Hypothalamus (tissue), 51 donors: ENCODE measurements around the gene TRABD2B.

Experiments
- DNase-seq, 51 donors: peaks; one replicate each; lab custom pipeline; 2025; lab: John Stamatoyannopoulos, UW

Gene TRABD2B

DNA sequence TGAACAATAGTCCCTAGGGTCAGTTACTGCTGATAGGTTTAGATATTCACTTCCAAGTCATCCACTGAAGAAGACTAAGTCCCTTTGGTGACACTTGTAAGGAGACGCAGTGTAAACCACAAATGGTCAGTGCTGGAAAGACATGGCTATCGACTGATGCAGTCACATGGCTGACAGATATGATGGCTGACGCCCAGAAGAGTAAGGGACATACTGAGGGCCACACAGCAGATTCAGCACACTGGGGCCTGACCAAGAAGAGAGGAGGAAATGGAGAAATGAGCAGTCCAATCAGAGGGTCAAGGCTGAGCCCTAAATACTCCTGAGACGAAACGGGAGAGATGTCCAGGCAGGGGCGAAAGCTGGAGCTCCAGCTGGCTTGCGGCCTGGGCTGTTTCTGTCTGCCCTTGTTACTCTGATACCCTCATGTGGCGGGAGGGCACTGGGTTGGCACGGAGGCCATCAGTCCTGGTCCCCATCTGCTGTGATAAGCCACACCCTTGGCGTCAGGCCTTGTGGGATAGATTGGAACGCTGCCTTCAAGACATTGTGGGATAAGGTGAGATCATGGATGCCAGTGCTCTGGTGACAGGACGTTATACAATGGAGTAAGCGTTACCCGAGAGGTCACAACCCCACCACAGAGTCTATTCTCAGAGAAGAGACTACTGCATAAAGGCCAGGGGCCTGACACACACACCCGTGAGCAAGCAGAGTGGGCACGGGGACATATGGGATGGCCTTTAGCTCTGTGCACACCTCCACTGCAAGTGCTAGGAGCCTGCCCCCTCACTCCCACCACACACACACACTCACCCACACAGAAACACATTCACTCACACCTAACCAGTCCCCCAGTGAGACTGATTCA, 158.4 kb downstream of the TRABD2B start:
- DNase-seq: no peak

GRCh38 chr1:47837866-47838561, 159.2 kb downstream of the TRABD2B start:
- DNase-seq: no peak

DNA sequence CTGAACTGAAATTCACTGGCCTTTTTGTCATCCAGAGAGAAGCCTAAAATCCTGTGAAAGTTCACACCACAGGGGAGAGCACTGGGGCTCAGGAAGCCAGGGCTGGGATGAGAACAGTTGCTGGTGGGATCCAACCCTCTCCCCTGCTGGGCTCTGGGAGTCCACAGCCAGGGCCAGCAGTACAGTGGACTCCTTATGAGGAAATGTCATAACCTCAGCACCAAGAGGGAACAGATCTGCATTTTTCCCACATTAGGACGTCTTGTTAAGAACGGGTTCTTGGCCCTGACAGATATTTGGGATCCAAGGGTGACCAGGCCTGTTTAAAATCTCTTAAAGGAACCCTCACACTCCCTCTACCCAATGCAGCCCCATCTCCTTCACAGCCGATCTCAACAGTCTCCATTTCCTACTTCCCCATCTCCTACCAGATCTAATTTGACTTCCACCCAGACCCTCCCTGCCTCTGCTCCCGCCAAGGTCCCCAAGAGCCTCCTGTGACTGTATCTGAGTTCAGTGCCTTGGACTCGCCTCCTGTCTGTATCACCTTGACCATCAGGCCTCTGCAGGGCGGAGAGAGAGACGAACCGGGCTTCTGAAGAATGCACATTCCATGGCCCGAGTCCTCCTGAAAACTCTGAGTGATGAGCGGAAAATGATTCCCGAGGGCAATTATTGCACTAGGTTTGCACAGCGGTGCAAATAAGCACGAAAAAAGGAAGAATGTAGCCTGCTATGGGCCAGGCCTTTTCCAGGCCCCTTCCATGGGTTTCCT, 159.9 kb downstream of the TRABD2B start:
- no peak for DNase-seq

DNA sequence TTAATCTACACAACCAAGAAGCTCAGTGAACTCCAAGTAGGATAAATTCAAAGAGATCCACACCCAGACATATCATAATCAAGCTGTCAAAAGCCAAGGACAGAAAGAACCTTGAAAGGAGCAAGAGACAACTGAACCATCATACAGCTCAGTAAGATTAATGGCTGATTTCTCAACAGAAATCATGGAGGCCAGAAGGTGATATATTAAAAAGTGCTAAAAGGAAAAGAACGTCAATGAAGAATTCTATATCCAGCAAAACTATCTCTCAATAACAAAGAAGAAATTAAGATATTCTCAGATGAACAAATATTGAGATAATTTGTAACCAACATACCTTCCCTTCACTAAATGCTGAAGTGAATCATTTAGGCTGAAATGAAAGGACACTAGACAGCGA, 161.8 kb downstream of the TRABD2B start:
- DNase-seq: no peak

DNA sequence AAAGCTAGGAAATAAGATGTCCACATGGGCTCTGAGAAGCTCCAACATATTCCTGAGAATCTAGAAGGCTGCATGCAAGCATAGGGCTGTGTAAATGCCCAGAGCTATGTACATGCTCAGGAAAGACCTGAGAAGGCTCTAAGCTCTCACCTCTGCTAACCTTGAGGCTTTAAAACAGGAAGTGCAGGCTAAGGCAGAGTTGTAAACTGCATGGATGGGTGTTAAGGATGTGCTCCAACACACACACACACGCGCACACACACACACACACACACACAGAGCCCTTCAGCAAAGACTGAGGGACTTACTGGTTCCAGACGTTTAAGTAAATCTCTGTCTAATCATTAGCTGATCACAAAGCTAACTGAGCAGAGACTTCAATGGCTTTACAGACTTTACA, 162.9 kb downstream of the TRABD2B start:
- no peak for DNase-seq

DNA sequence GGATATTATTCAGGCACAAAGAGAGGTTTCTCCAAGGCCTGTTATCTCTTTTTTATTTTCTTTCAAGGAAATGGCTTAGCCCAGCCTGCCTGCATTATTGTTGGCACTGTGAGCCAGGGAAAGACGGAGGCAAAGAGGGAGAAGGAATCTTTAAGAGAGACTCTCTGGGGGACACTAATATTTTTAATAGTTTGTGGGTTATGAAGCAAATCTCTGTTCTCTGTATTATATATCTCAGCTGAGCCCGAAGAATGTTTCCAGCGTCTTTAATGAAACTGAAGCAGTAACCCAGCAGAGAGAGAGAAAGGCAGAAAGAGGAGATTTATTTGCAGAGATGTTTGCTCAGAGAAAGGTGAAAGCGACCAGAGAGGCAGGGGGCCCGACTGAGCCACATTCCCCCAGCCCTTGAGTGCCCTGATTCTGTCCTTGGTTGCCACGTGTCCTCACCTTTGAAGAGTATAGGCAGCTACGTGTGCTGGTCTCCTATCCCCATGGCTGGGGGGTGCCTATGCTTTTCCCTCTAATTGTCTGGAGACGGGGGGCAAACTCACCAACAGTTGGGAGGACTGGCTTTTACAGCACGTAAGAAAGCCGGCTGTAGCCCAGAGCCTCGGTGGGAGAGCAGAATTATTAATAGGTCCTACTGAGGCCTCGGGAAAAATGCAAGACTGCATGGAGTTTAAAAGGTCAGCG, 166.4 kb downstream of the TRABD2B start:
- no peak for DNase-seq

DNA sequence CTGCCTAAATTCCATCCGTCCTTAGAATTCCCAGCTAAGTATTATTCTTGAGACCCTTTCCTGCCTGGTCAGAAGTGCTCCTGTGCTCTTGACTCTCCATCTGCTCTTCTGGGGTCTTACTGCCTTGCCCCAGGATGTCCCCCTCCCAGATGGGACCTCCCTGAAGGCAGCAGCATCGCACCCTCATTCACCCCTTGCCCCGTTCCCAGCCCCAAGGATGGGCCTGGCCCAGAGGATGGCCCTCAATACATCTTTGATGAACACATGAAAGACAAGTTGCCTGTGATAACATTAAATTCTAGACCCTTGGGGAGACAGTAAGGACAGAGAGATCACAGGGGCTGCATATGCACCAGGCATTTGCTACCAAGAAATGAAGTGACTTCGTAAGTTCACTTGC, 167.2 kb downstream of the TRABD2B start:
- DNase-seq: no peak

DNA sequence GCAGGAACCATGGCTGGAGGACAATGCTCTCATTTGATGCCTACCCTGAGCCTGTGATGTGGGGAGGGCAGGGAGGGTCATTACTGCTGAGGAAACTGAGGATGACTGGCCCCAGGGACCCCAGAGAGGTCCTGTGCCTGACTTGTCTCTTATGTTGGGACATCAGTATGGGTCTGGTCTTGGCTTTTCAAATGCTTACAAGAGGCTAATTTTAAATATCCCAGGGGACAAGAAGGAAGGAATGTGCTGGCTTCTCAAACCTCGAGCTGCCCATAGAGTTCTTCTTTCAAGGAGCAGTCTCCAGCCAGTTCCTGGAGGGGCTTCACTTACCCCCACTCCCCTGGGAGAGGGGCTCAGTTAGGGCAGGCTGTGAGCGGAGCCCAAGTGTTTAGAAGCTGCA, 168.2 kb downstream of the TRABD2B start:
- no peak for DNase-seq

GRCh38 chr1:47827109-47827508, 170.1 kb downstream of the TRABD2B start:
- no peak for DNase-seq

GRCh38 chr1:47824716-47825115, 172.5 kb downstream of the TRABD2B start:
- DNase-seq: no peak

- no peak for DNase-seq
These were observed 172.9 kb downstream of the TRABD2B start for GRCh38 chr1:47824297-47824696.

DNA sequence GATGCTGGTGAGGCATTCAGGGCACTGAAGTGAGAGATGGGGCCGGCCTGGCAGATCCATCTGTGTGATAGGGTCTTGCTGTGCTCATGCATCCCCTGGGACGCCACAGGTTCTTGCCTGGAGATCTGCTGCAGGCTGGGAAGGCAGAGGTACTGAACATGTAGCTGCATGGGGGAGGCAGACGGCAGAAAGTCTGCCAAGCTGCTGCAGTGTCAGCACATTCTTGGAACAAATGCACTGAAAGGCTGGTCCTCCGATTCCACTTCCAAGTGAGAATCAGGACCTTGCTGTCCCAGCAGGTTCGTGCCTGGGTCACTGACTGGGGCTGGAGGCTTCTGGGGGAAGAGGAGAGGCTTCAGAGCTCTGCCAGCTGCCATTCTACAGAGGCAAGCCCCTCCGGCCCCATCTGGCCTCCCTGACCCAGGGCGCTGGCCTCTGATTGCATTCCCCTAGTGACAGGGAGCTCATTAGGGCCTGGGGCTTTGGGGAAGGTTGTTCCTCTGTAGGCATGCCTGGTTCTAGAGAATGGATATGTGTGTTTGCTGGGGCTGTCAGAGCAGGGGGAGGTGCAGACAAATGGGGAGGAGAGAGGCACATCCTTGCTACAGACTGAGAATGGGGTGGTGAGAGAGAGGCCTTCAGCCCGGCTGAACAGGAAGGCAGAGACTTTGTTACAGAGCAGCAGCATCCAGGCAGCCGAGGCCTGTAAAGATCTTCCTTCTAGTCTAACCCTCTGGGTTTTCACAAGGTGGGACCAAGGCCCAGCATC, 174.0 kb downstream of the TRABD2B start:
- no peak for DNase-seq

DNA sequence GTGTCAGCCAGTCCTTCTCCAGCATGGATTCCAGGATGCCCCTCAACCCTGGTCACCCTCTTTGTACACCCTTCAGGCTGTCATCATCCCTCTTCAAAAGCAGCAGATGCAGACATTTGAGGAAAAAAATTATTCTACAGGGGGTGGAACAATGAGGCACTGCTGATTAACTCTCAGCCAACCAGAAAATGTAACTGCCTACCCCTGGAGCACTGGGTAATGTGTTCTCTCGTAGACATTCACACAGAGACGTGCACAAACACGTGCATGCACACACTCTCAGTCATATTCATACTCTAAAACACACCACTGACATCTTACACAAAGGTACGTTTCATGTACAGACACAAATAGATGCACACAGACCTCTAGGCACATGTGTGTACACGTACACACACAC, 175.4 kb downstream of the TRABD2B start:
- DNase-seq: no peak

DNA sequence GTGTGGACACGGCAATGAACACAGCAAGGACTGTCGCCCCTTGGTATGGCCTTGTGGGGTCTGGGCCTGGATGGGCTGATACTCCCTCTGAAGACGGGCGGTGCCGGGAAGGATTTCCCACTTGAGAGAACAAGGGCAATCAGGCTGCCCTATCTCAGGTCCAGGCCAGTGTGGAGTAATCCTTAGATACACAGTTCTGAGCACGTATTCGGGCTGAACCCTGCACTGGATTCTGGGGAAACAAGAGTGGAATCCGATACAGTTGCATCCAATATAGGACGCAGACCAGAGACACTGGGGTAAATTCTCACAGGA, 177.7 kb downstream of the TRABD2B start:
- no peak for DNase-seq

GRCh38 chr1:47818682-47819573, 178.3 kb downstream of the TRABD2B start:
- DNase-seq: no peak

- no peak for DNase-seq
These were observed 179.3 kb downstream of the TRABD2B start for GRCh38 chr1:47817861-47818260.

GRCh38 chr1:47816325-47817071, 180.7 kb downstream of the TRABD2B start:
- no peak for DNase-seq

DNA sequence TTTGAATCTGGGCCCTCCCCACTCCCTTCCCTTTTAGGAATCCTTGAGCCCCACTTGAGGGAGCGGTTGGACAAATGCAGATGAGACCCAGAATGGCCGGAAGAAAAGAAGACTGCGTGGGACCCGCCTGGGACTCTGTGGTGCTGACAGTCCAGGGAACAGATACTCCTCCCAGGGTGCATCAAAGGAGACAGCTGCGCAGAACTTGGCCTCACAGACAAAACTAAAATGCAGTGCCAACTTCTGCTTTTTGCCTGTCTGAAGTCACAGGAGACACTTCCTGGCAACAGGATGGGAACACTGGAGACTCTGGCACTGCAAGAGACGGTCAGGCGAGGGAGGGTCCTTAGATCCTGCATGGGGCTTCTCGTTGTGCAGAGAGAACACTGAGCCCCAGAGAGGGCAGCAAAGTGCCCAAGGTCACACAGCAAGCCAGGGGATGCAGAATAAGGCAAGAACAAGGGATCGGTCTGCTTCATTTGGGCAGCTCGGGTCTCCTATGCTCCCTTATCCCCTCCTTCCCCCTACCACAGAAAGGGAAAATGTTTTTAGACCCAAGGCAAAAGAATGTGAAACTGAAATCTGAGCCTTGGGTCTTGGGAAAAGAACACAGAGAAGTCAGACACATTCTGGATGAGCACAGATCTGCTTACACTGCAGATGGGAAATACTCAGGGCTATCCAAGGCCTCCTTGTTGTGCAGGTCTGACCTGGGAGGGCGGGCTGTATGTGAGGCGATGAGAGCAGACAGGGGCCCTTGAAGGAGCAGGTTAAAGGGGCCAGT, 182.4 kb downstream of the TRABD2B start:
- no peak for DNase-seq
